HepG2 (cell line): Measurements from ENCODE around the gene HYCC1. TPM values are rescaled to one million over a fixed set of nuclear protein-coding genes. Genes with fewer than 3 reads are reported as not detected.

Experiments used
- HOXA5 ChIP-seq: sonication (generic); formaldehyde crosslinking; IDR thresholded peaks from 2 replicates; pipeline ENCODE4 v1.4.0; 2020; ENCODE audit warnings: missing genetic modification reagents
- PPARG ChIP-seq: conservative IDR thresholded peaks from 2 replicates; pipeline ENCODE4 v1.6.1; 2016; ENCODE audit warnings: missing biosample characterization, missing genetic modification reagents
- RCOR2 ChIP-seq: IDR thresholded peaks from 2 replicates; pipeline ENCODE4 v1.6.1; 2016; ENCODE audit warnings: missing biosample characterization, missing genetic modification reagents
- SCMH1 ChIP-seq: sonication (generic); formaldehyde crosslinking; IDR thresholded peaks from 2 replicates; pipeline ENCODE4 v1.9.0; 2021; ENCODE audit warnings: missing genetic modification reagents, mild to moderate bottlenecking, borderline replicate concordance
- TMF1 ChIP-seq: sonication (generic); formaldehyde crosslinking; IDR thresholded peaks from 2 replicates; pipeline ENCODE4 v1.8.1; 2022; ENCODE audit warnings: low read depth, missing genetic modification reagents
- ZNF567 ChIP-seq: sonication (generic); formaldehyde crosslinking; IDR thresholded peaks from 2 replicates; pipeline ENCODE4 v1.8.1; 2023; ENCODE audit warnings: mild to moderate bottlenecking, missing genetic modification reagents, borderline replicate concordance
- polyA plus RNA-seq, 8 experiments: library from polyadenylated mRNA; depleted of rRNA in 3 of 8; stranded (reverse) in 7 of 8; unstranded in 1 of 8; fragments of >200 nt; fragmentation: Illumina TruSeq in 4 of 8; extraction: Trizol in 4 of 8; gene quantifications; 2 replicates each; pipeline versions ENCODE4 v1.2.1 to v1.2.3, GENCODE V29; 2011 to 2016; ENCODE audit warnings: low read depth in 4 of 8, missing spikeins in 1 of 8, mixed read lengths in 1 of 8; ENCODE audit not compliant: insufficient read depth in 1 of 8
- total RNA-seq, 5 experiments: library from RNA; depleted of rRNA; stranded (reverse); fragments of >200 nt; fragmentation: Illumina TruSeq; extraction: Trizol; gene quantifications; 2 replicates each; pipeline ENCODE4 v1.2.3, GENCODE V29; 2016; ENCODE audit warnings: low read depth in 1 of 5
- TF ChIP-seq, protein P1 (sequence below): sonication (generic); formaldehyde crosslinking; conservative IDR thresholded peaks from 2 replicates; pipeline ENCODE4 v1.8.0; 2022; ENCODE audit warnings: mild to moderate bottlenecking, moderate library complexity, missing genetic modification reagents
- TF ChIP-seq, protein P2 (sequence below): sonication (generic); formaldehyde crosslinking; IDR thresholded peaks from 2 replicates; pipeline ENCODE4; 2020; ENCODE audit warnings: missing genetic modification reagents, mild to moderate bottlenecking, borderline replicate concordance
- TF ChIP-seq, protein P3 (sequence below): sonication (generic); formaldehyde crosslinking; IDR thresholded peaks from 2 replicates; pipeline ENCODE4 v1.5.1; 2020; ENCODE audit warnings: mild to moderate bottlenecking, missing genetic modification reagents

Gene HYCC1
- total and polyA plus RNA-seq, 2 of the 13 experiments (the other 11 are each of a cell fraction or from before 2014, with no cell fraction given), result 9.5 to 41.8 TPM

DNA sequence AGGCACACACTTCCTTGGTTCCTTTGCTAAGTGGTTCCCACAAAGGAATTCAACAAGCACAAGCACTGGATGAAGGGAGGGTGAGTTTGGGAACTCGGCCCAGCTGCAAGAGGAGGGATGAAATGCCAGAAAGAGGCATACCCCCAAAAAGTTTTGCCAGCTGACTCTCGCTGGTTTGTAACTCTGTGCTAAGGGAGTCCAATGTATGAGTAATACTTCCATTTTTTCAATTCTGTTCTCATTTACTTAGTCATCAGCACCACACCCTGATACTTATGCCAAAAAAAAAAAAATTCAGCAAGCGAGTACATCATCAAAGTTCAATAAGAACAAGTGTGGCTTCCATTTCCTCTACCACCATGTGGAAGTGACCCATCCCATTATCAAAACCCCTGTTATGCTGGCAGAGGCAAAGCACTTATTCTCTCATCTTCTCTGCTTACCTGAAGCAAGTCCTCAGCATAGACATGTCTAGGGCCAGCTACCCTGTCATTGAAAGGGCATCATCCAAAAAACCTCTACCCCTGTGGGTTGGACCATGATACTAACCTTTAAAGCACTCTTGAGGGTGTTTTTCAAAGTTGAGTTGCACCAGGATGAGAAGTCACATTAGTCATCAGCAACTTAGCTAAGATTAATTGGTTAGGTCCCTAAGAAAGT, 6.9 kb upstream of the HYCC1 start (continued):
- TF ChIP-seq, protein P1, sequence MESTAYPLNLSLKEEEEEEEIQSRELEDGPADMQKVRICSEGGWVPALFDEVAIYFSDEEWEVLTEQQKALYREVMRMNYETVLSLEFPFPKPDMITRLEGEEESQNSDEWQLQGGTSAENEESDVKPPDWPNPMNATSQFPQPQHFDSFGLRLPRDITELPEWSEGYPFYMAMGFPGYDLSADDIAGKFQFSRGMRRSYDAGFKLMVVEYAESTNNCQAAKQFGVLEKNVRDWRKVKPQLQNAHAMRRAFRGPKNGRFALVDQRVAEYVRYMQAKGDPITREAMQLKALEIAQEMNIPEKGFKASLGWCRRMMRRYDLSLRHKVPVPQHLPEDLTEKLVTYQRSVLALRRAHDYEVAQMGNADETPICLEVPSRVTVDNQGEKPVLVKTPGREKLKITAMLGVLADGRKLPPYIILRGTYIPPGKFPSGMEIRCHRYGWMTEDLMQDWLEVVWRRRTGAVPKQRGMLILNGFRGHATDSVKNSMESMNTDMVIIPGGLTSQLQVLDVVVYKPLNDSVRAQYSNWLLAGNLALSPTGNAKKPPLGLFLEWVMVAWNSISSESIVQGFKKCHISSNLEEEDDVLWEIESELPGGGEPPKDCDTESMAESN, result no peak
- TF ChIP-seq ZNF567 (CRISPR knock-in tag) (no peak), HOXA5 (CRISPR knock-in tag) (no peak), PPARG (CRISPR knock-in tag) (no peak), SCMH1 (CRISPR knock-in tag) (no peak), RCOR2 (CRISPR knock-in tag) (no peak), TMF1 (CRISPR knock-in tag) (no peak)
- TF ChIP-seq, protein P2, sequence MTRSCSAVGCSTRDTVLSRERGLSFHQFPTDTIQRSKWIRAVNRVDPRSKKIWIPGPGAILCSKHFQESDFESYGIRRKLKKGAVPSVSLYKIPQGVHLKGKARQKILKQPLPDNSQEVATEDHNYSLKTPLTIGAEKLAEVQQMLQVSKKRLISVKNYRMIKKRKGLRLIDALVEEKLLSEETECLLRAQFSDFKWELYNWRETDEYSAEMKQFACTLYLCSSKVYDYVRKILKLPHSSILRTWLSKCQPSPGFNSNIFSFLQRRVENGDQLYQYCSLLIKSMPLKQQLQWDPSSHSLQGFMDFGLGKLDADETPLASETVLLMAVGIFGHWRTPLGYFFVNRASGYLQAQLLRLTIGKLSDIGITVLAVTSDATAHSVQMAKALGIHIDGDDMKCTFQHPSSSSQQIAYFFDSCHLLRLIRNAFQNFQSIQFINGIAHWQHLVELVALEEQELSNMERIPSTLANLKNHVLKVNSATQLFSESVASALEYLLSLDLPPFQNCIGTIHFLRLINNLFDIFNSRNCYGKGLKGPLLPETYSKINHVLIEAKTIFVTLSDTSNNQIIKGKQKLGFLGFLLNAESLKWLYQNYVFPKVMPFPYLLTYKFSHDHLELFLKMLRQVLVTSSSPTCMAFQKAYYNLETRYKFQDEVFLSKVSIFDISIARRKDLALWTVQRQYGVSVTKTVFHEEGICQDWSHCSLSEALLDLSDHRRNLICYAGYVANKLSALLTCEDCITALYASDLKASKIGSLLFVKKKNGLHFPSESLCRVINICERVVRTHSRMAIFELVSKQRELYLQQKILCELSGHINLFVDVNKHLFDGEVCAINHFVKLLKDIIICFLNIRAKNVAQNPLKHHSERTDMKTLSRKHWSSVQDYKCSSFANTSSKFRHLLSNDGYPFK, result no peak
- TF ChIP-seq, protein P3, sequence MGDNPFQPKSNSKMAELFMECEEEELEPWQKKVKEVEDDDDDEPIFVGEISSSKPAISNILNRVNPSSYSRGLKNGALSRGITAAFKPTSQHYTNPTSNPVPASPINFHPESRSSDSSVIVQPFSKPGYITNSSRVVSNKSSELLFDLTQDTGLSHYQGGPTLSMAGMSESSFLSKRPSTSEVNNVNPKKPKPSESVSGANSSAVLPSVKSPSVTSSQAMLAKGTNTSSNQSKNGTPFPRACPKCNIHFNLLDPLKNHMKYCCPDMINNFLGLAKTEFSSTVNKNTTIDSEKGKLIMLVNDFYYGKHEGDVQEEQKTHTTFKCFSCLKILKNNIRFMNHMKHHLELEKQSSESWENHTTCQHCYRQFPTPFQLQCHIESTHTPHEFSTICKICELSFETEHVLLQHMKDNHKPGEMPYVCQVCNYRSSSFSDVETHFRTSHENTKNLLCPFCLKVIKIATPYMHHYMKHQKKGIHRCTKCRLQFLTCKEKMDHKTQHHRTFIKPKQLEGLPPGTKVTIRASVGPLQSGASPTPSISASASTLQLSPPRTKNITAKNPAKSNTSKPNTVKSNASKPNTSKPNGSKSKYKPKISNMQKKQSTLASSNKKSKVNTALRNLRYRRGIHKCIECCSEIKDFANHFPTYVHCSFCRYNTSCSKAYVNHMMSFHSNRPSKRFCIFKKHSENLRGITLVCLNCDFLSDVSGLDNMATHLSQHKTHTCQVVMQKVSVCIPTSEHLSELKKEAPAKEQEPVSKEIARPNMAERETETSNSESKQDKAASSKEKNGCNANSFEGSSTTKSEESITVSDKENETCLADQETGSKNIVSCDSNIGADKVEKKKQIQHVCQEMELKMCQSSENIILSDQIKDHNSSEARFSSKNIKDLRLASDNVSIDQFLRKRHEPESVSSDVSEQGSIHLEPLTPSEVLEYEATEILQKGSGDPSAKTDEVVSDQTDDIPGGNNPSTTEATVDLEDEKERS, result no peak
